ENCODE measurements around the gene RGS1.

DNA sequence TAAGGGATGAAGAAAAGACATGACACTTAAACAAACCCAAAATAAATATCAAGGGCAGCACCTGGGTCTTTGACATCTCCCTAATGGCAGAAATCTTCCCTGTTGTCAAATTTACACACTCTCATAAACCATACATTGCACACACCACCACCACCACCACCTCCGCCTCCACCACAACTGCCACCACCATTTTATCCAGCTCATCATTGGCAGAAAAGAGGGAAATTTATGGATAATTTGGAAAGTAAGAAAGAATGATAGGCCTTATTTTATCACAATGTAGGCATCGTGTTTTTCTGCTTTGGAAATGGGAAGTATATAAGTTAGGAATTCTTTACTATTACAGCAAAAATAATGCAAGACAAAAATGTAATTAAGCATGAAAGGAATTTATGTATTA lies 33.1 kb downstream of the RGS1 start:
- TF ChIP-seq EZH2 (IDR thresholded peaks at IDR 0.05; ENCODE audit: insufficient read depth, poor library complexity, severe bottlenecking) (no peak), EZH2phosphoT487 (IDR thresholded peaks at IDR 0.05; ENCODE audit: insufficient read depth, low read depth) (no peak)
